Glutamatergic neuron (in vitro differentiated cells): Measurements from ENCODE around the gene SLC32A1. TPM values are rescaled to one million over a fixed set of nuclear protein-coding genes. Genes with fewer than 3 reads are reported as not detected.

Experiments used
- DNase-seq: peaks from one replicate; pipeline ENCODE4 v3.0.0; 2022
- H3K27ac Mint-ChIP-seq: one replicate; pipeline ENCODE4 v1.8.0; 2020; ENCODE audit warnings: mild to moderate bottlenecking, mixed read lengths, inconsistent platforms; ENCODE audit not compliant: unreplicated experiment
- H3K27me3 Mint-ChIP-seq: one replicate; pipeline ENCODE4 v1.8.0; 2020; ENCODE audit warnings: mild to moderate bottlenecking, moderate library complexity, mixed read lengths, inconsistent platforms; ENCODE audit not compliant: unreplicated experiment
- H3K36me3 Mint-ChIP-seq: one replicate; pipeline ENCODE4 v1.8.0; 2020; ENCODE audit warnings: mild to moderate bottlenecking, mixed read lengths, inconsistent platforms; ENCODE audit not compliant: unreplicated experiment
- H3K4me1 Mint-ChIP-seq: one replicate; pipeline ENCODE4 v1.8.0; 2020; ENCODE audit warnings: mild to moderate bottlenecking, low read depth, mixed read lengths, inconsistent platforms; ENCODE audit not compliant: unreplicated experiment
- H3K4me3 Mint-ChIP-seq: one replicate; pipeline ENCODE4 v1.8.0; 2020; ENCODE audit warnings: mild to moderate bottlenecking, mixed read lengths, inconsistent platforms; ENCODE audit not compliant: unreplicated experiment
- H3K9me3 Mint-ChIP-seq: one replicate; pipeline ENCODE4 v1.8.0; 2020; ENCODE audit warnings: mild to moderate bottlenecking, moderate library complexity, mixed read lengths, inconsistent platforms; ENCODE audit not compliant: unreplicated experiment
- total RNA-seq: library from RNA; stranded (reverse); fragmentation: NEBNext Ultra II Directional; extraction: Animal tissue kit (Norgen Biotek cat#: 25700); gene quantifications from one replicate; pipeline ENCODE4 v1.2.1, GENCODE V29; 2021; ENCODE audit not compliant: unreplicated experiment
- TF ChIP-seq, protein P1 (sequence below): fragments of 200-600 bp; sonication (generic); IDR thresholded peaks from one replicate; pipeline ENCODE4 v1.5.0; 2021; ENCODE audit not compliant: partially characterized antibody, unreplicated experiment

The SLC32A1 gene
- total RNA-seq, 1 donor from 2014 or later: 0.59 TPM

DNA sequence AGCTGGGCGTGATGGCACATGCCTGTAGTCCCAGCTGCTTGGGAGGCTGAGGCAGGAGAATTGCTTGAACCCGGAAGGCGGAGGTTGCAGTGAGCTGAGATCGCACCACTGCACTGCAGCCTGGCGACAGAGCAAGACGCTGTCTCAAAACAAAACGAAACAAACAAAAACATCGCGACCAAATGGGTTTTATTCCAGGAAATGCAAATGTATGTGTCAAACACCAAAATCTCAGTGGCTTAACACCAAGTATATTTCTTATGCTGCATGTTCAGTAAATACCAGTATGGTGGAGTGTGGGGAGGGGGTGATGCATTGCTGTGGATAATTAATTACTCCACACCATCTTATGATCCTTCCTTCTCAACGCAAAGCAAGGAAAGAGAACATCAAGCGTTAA, 52.1 kb downstream of the SLC32A1 start:
- H3K27me3 Mint-ChIP-seq: peaks cover 7% of the 10 kb centered on the region
- H3K4me1 Mint-ChIP-seq: peaks cover 2% of the 10 kb centered on the region
- no peak overlapping the region for H3K4me3 Mint-ChIP-seq
- no peak for DNase-seq
- no peaks in the 10 kb centered on the region for H3K9me3 Mint-ChIP-seq
- TF ChIP-seq, protein P1, sequence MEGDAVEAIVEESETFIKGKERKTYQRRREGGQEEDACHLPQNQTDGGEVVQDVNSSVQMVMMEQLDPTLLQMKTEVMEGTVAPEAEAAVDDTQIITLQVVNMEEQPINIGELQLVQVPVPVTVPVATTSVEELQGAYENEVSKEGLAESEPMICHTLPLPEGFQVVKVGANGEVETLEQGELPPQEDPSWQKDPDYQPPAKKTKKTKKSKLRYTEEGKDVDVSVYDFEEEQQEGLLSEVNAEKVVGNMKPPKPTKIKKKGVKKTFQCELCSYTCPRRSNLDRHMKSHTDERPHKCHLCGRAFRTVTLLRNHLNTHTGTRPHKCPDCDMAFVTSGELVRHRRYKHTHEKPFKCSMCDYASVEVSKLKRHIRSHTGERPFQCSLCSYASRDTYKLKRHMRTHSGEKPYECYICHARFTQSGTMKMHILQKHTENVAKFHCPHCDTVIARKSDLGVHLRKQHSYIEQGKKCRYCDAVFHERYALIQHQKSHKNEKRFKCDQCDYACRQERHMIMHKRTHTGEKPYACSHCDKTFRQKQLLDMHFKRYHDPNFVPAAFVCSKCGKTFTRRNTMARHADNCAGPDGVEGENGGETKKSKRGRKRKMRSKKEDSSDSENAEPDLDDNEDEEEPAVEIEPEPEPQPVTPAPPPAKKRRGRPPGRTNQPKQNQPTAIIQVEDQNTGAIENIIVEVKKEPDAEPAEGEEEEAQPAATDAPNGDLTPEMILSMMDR: no peak
- H3K27ac Mint-ChIP-seq: no peak overlapping the region
- peaks cover 22% of the 10 kb centered on the region for H3K36me3 Mint-ChIP-seq

Other genes starting within 250 kb of the SLC32A1 start
- not detected for gene ADIG, start 143.3 kb upstream of the SLC32A1 start, total RNA-seq
- gene ARHGAP40, start 122.7 kb upstream of the SLC32A1 start, total RNA-seq: not detected
- gene ACTR5, start 24.0 kb downstream of the SLC32A1 start, total RNA-seq: 10.1 TPM
- gene PPP1R16B, start 81.2 kb downstream of the SLC32A1 start, total RNA-seq: 5.3 TPM
- 4.9 TPM for gene FAM83D, start 201.9 kb downstream of the SLC32A1 start, total RNA-seq
- 12.0 TPM for gene DHX35, start 237.9 kb downstream of the SLC32A1 start, total RNA-seq